Fibroblast of lung (primary cell): Measurements from ENCODE around the gene GALNT1. TPM values are rescaled to one million over a fixed set of nuclear protein-coding genes. Genes with fewer than 3 reads are reported as not detected.
A peak's percentile ranks its signal among the peaks of the same experiment; 100 is the strongest.

Experiments
- DNase-seq, 2 donors: peaks; one replicate each; pipeline versions ENCODE4 v3.0.0 to v3.0.0-alpha.2; 2010; ENCODE audit warnings: low read depth in 2 of 2
- H2AFZ ChIP-seq: 2 replicates; pipeline ENCODE4 v1.5.1; 2012; ENCODE audit warnings: low read length, control low read depth, inconsistent platforms
- H3K27ac ChIP-seq: 2 replicates; pipeline ENCODE4 v1.5.1; 2011; ENCODE audit warnings: low read length, control low read depth; ENCODE audit not compliant: insufficient read depth
- H3K27me3 ChIP-seq: 2 replicates; pipeline ENCODE4 v1.5.1; 2011; ENCODE audit warnings: mild to moderate bottlenecking, low read length; ENCODE audit not compliant: control insufficient read depth, insufficient read depth
- H3K36me3 ChIP-seq: 2 replicates; pipeline ENCODE4 v1.5.1; 2011; ENCODE audit warnings: low read length; ENCODE audit not compliant: control insufficient read depth, insufficient read depth
- H3K4me1 ChIP-seq: 2 replicates; pipeline ENCODE4 v1.5.1; 2011; ENCODE audit warnings: low read length; ENCODE audit not compliant: control insufficient read depth, insufficient read depth; ENCODE audit errors: extremely low read depth
- H3K4me2 ChIP-seq: 2 replicates; pipeline ENCODE4 v1.5.1; 2011; ENCODE audit warnings: low read length, control low read depth; ENCODE audit not compliant: insufficient read depth; ENCODE audit errors: extremely low read depth
- H3K4me3 ChIP-seq, 4 experiments: fragments of 200-600 bp in 1 of 4; sonication (generic) in 1 of 4; replicated peaks in 1 of 4; 2 replicates each; pipeline ENCODE4 v1.5.1; 2011 to 2016; ENCODE audit warnings: low read length in 4 of 4, low read depth in 3 of 4, mild to moderate bottlenecking in 3 of 4, control low read depth in 2 of 4, inconsistent platforms in 1 of 4, mixed read lengths in 1 of 4; ENCODE audit not compliant: insufficient read depth in 1 of 4; ENCODE audit errors: control extremely low read depth in 1 of 4
- H3K79me2 ChIP-seq: 2 replicates; pipeline ENCODE4 v1.5.1; 2012; ENCODE audit warnings: mild to moderate bottlenecking, low read length, inconsistent platforms; ENCODE audit not compliant: control insufficient read depth, insufficient read depth
- H3K9ac ChIP-seq: 2 replicates; pipeline ENCODE4 v1.5.1; 2011; ENCODE audit warnings: mild to moderate bottlenecking, low read length, control low read depth; ENCODE audit not compliant: insufficient read depth
- H3K9me3 ChIP-seq: 2 replicates; pipeline ENCODE4 v1.5.1; 2012; ENCODE audit warnings: low read depth, low read length; ENCODE audit not compliant: control insufficient read depth, insufficient read depth
- H4K20me1 ChIP-seq: 2 replicates; pipeline ENCODE4 v1.5.1; 2011; ENCODE audit warnings: low read length; ENCODE audit not compliant: control insufficient read depth, insufficient read depth; ENCODE audit errors: extremely low read depth
- CTCF ChIP-seq, 2 donors: IDR thresholded peaks in 1 of 2; conservative IDR thresholded peaks in 1 of 2; 1 replicate in 1 of 2; 2 replicates in 1 of 2; pipeline ENCODE4 v1.5.1; 2011 to 2012; ENCODE audit warnings: low read length in 2 of 2, control low read depth in 1 of 2, inconsistent platforms in 1 of 2, low read depth in 1 of 2, mild to moderate bottlenecking in 1 of 2
- EZH2 ChIP-seq: IDR thresholded peaks from 2 replicates; pipeline ENCODE4 v1.5.1; 2012; ENCODE audit warnings: low read length, control low read depth, mild to moderate bottlenecking; ENCODE audit errors: missing control alignments
- polyA plus RNA-seq, 2 donors: library from polyadenylated mRNA; depleted of rRNA in 1 of 2; stranded (reverse) in 1 of 2; unstranded in 1 of 2; fragments of >200 nt; gene quantifications; 2 replicates each; pipeline ENCODE4 v1.2.1, GENCODE V29; 2011 to 2012; ENCODE audit warnings: missing spikeins in 1 of 2
- total RNA-seq: library from RNA; depleted of rRNA; stranded (reverse); fragments of >200 nt; gene quantifications from 2 replicates; pipeline ENCODE4 v1.2.1, GENCODE V29; 2014

The GALNT1 gene
- total and polyA plus RNA-seq, 2 donors (not counting 1 experiment from before 2014, with no cell fraction given): 31.7 to 53.3 TPM

DNA sequence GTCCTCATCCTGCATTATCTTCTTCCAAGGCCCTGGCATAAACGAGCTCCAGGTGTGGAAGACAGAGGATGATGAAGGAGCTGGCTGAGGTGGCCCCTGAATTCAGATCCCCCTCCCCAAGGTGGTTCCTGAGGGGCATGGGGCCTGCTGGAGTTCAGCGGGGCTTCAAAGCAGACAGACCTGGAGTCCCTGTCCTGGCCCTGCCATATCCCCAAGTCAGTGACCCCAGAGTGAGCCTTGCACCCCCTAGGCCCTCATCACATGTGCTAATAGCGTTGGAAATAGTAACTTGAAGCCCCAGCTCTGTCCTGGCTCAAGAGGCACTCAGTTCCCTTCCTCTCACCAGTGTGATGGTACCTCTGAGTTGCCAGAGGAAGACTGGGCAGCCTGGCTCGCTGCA is 172.9 kb downstream of the GALNT1 start:
- H3K4me2 ChIP-seq: no peak overlapping the region
- TF ChIP-seq CTCF (conservative IDR thresholded peaks at IDR 0.05 in 1 of 2, IDR thresholded peaks at IDR 0.05 in 1 of 2; ENCODE audit: low read depth in 1 of 2, low read length in 2 of 2): no peak
- TF ChIP-seq EZH2: peak; percentile 32
- no peak overlapping the region for H3K4me3 ChIP-seq
- H3K9me3 ChIP-seq: no peaks in the 10 kb centered on the region
- H3K27me3 ChIP-seq: no peaks in the 10 kb centered on the region
- H3K27ac ChIP-seq: no peak overlapping the region
- no peak for DNase-seq
- H4K20me1 ChIP-seq: no peaks in the 10 kb centered on the region
- H2AFZ ChIP-seq: no peak overlapping the region
- H3K4me1 ChIP-seq: no peaks in the 10 kb centered on the region
- no peaks in the 10 kb centered on the region for H3K36me3 ChIP-seq
- H3K79me2 ChIP-seq: no peaks in the 10 kb centered on the region
- no peak overlapping the region for H3K9ac ChIP-seq

DNA sequence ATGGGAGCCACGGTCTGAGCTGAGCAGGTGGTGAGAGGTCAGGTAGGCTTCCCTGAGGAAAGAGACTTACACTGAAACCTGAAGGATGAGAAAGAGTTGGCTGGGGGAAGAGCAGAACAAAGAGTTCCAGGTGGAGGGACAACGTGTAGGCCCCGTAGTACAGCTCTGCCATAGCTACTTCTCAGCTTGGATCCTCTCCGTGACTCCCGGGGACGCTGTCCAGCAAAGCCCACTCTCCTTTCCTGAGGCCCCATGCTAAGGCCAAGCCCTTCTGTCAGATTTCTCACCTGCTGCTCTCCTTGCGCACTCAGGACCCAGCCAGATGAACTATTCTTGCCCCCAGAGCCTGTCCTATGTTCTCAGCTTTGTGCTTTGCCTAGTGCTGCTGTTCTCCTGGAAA is 173.8 kb downstream of the GALNT1 start:
- Histone ChIP-seq H3K4me2 (no peak overlapping the region), H3K4me1 (no peaks in the 10 kb centered on the region), H3K36me3 (no peaks in the 10 kb centered on the region), H3K79me2 (no peaks in the 10 kb centered on the region), H3K9me3 (no peaks in the 10 kb centered on the region), H3K27me3 (no peaks in the 10 kb centered on the region), H3K9ac (no peak overlapping the region), H3K4me3 (no peak overlapping the region), H2AFZ (no peak overlapping the region), H4K20me1 (no peaks in the 10 kb centered on the region), H3K27ac (no peak overlapping the region)
- no peak for TF ChIP-seq EZH2
- TF ChIP-seq CTCF (conservative IDR thresholded peaks at IDR 0.05 in 1 of 2, IDR thresholded peaks at IDR 0.05 in 1 of 2; ENCODE audit: low read depth in 1 of 2, low read length in 2 of 2): no peak
- no peak for DNase-seq

GRCh38 chr18:35756506-35757117 is 175.1 kb downstream of the GALNT1 start:
- Histone ChIP-seq H3K27ac (no peak overlapping the region), H3K4me2 (no peak overlapping the region)
- TF ChIP-seq EZH2: no peak
- TF ChIP-seq CTCF (conservative IDR thresholded peaks at IDR 0.05 in 1 of 2, IDR thresholded peaks at IDR 0.05 in 1 of 2; ENCODE audit: low read depth in 1 of 2, low read length in 2 of 2): peak; percentile 73 to 78

More at GRCh38 chr18:35756506-35757117, 175.1 kb downstream of the GALNT1 start:
- H3K4me1 ChIP-seq: no peaks in the 10 kb centered on the region
- H3K9ac ChIP-seq: no peak overlapping the region
- H3K4me3 ChIP-seq: no peak overlapping the region
- no peak overlapping the region for H2AFZ ChIP-seq
- no peaks in the 10 kb centered on the region for H3K27me3 ChIP-seq
- no peaks in the 10 kb centered on the region for H3K36me3 ChIP-seq
- H4K20me1 ChIP-seq: no peaks in the 10 kb centered on the region
- peak; percentile 45 to 68 for DNase-seq
- no peaks in the 10 kb centered on the region for H3K9me3 ChIP-seq
- no peaks in the 10 kb centered on the region for H3K79me2 ChIP-seq

Other genes starting within 250 kb of the GALNT1 start
- gene ZNF24, start 237.3 kb upstream of the GALNT1 start, total RNA-seq: 31.8 and 33.9 TPM in 2 replicates
- gene ZNF24, start 237.3 kb upstream of the GALNT1 start, polyA plus RNA-seq: 16.3 and 16.9 TPM in 2 replicates
- 2.8 and 5.0 TPM in 2 replicates for gene ZNF396, start 204.4 kb upstream of the GALNT1 start, total RNA-seq
- 0.80 and 1.7 TPM in 2 replicates for gene ZNF396, start 204.4 kb upstream of the GALNT1 start, polyA plus RNA-seq
- gene INO80C, start 83.8 kb upstream of the GALNT1 start, total RNA-seq: 1.5 and 3.1 TPM in 2 replicates
- gene INO80C, start 83.8 kb upstream of the GALNT1 start, polyA plus RNA-seq: 9.4 and 13.5 TPM in 2 replicates